Measurements from ENCODE around the gene SERGEF.

- TF ChIP-seq CTCF (IDR thresholded peaks at IDR 0.05 in 8 of 11, conservative IDR thresholded peaks at IDR 0.05 in 3 of 11) (no peak), POLR2A (IDR thresholded peaks at IDR 0.05) (no peak)
Observed at GRCh38 chr11:17810041-17810440, 202.8 kb downstream of the SERGEF start.

Data from spleen (tissue), 7 donors.